ENCODE results near the gene RAPGEF5.

Gene RAPGEF5

GRCh38 chr7:22156205-22156604, 200.7 kb downstream of the RAPGEF5 start:
- TF ChIP-seq, protein P1, sequence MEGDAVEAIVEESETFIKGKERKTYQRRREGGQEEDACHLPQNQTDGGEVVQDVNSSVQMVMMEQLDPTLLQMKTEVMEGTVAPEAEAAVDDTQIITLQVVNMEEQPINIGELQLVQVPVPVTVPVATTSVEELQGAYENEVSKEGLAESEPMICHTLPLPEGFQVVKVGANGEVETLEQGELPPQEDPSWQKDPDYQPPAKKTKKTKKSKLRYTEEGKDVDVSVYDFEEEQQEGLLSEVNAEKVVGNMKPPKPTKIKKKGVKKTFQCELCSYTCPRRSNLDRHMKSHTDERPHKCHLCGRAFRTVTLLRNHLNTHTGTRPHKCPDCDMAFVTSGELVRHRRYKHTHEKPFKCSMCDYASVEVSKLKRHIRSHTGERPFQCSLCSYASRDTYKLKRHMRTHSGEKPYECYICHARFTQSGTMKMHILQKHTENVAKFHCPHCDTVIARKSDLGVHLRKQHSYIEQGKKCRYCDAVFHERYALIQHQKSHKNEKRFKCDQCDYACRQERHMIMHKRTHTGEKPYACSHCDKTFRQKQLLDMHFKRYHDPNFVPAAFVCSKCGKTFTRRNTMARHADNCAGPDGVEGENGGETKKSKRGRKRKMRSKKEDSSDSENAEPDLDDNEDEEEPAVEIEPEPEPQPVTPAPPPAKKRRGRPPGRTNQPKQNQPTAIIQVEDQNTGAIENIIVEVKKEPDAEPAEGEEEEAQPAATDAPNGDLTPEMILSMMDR (conservative IDR thresholded peaks at IDR 0.05) = no peak
- no peak for TF ChIP-seq ZFX (IDR thresholded peaks at IDR 0.05)
- no peak overlapping the region for H3K27ac ChIP-seq

- H3K27ac ChIP-seq = no peak overlapping the region
- TF ChIP-seq, protein P1 (conservative IDR thresholded peaks at IDR 0.05) = no peak
- TF ChIP-seq ZFX (IDR thresholded peaks at IDR 0.05) = no peak
Observed at GRCh38 chr7:22154143-22154529, 202.8 kb downstream of the RAPGEF5 start.

DNA sequence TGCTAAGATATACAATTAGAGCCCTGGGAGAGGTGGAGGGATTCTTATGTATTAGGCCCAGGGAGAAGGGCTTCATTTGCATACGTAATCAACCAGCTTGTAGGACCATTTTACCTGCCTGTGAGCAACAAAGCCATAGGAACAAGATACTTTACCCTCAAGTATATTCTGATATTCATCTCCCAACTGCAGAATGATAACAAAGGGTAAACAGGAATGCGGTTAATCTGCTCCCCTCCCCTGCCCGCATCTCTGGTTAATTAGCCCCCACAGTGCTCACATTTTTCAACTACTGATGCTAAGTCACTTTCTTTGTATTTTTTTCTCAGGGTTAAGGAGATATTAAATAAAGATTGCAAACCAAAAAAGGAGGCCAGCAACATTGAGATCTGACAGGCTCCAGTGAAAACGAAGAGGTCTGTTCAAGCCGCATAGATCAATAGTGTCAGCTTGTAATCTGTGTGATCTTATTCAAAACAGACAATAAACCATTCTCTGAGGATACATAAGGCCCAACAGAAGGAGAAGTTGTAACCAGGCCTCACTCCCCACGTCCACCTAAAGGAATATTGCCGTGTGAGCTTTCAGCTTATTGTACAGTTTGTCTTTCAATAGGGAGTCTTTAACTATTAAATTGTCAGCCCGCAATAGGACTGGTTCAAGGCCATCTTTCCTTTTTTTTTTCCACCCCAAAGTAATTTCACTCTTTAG, 203.4 kb downstream of the RAPGEF5 start:
- no peak overlapping the region for H3K27ac ChIP-seq

DNA sequence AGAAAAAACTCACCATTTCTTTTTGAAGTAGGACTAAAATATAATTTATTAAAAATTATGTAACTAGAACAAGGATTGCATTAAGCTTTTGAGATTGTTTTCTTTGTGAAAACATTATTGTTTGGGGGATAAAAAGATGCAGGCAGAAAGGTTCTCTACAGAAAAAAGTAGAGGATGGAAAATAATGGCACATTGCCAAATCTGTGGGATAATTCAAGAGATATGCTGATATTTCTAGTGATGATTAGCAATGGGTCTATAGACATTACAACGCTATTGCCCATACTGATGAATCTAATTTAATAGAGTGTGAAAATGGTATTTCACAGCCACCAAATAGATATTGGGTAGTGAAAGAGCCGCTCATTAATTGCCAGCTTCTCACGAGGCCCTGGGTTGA, 204.3 kb downstream of the RAPGEF5 start:
- TF ChIP-seq, protein P1 (conservative IDR thresholded peaks at IDR 0.05) = no peak
- no peak for TF ChIP-seq ZFX (IDR thresholded peaks at IDR 0.05)
- H3K27ac ChIP-seq = no peak overlapping the region

More for the DNA sequence above, 203.4 kb downstream of the RAPGEF5 start:
- no peak for TF ChIP-seq ZFX (IDR thresholded peaks at IDR 0.05)
- TF ChIP-seq, protein P1 (conservative IDR thresholded peaks at IDR 0.05) = no peak

GRCh38 chr7:22151901-22152300, 205.1 kb downstream of the RAPGEF5 start:
- H3K27ac ChIP-seq = no peak overlapping the region

DNA sequence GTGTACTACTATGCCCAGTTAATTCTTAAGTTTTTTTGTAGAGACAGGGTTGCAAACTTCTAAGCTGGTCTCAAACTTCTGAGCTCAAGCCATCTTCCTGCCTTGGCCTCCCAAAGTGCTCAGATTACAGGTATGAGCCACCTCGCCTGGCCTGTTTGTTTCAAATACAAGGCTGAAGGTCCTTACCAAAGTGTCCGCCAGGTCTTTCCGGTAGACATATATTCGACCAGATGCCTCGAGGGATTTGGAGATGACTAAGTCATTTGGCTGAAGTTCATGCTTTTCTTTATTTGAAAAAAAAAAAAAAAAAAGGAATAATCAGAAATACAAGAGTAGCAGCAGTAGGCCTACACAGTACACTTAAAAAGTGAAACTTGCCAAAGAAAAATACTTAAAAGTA, 206.7 kb downstream of the RAPGEF5 start:
- no peak overlapping the region for H3K27ac ChIP-seq
- TF ChIP-seq, protein P1 (conservative IDR thresholded peaks at IDR 0.05) = no peak
- TF ChIP-seq ZFX (IDR thresholded peaks at IDR 0.05) = no peak

More at GRCh38 chr7:22151901-22152300, 205.1 kb downstream of the RAPGEF5 start:
- TF ChIP-seq, protein P1 (conservative IDR thresholded peaks at IDR 0.05) = no peak
- TF ChIP-seq ZFX (IDR thresholded peaks at IDR 0.05) = no peak

DNA sequence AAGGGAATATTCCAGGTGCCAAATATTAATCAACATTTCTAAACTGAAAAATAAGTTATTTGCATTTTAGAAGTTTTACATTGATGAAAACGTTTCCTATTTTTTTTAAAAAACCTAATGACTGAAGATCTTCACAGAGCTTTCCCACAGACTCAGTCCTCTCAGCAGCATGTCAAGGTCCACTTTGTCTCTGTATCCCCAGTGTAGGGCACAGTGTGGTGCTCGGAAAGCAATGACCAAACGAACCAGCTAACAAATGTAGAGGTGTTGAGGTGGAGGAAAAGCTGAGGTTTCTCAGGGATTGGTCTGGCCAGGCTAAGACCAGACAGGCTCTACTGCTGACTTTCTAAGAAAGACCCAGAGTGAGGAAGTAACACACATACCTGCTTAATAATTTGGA, 209.1 kb downstream of the RAPGEF5 start:
- no peak for TF ChIP-seq ZFX (IDR thresholded peaks at IDR 0.05)
- TF ChIP-seq, protein P1 (conservative IDR thresholded peaks at IDR 0.05) = no peak
- no peak overlapping the region for H3K27ac ChIP-seq

All from C4-2B (cell line).